HG03139 (cell line): Measurements from ENCODE around the gene ID1.
"Not testable (repeated sequence)": the region's sequence is repeated elsewhere in the genome, so short reads cannot be mapped to it uniquely, and the experiment has no call there.

Source experiments
- ATAC-seq: cut with Tn5 transposase; IDR thresholded peaks from one replicate; pipeline ENCODE4 v1.9.1; 2021; ENCODE audit not compliant: unreplicated experiment

Gene ID1

DNA sequence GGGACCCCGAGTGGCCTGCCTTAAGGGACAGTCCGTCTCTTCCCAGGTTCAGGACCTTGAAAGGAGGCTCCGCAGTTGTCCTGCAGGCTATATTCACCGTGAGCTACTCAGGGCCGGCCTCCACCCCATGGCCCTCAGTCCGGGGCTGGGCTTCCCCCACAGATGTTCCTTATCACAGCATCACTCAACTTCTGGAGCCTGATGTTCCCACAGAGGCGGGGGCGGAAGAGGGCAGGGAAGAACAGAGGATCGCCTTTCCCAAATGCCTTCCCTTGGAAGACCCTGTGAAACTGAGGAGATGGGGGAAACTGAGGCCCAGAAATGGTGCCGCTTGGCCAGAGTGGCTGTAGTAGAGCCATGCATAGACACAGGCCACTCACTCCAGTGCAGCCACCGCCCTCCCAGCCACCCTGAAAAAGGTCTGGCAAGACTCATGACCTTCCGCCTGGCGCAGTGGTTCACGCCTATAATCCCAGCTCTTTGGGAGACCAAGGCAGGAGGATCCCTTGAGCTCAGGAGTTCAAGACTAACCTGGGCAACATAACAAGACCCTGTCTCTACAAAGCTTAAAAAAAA is 28.3 kb downstream of the ID1 start:
- ATAC-seq: no peak

DNA sequence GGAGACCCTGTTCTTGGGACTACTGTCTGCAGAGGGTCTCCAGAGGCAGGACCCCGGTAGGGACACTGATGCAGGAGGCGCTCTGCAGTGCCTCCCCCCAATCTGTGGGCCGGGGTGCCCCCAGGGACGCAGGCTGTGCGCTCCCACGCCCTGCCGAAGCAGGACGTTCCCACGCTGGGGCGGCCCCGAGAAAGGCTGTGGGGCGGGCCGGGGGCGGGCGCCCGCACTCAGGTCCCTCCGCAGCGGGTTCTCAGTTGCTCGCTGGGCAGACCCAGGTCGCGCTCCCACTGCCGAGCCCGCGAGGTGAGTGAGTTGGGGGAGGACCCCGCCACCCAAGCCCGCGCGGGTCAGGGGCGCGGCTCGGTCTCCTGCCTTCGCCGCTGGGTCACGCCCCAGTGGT is 32.6 kb downstream of the ID1 start, which contains the start of gene COX4I2:
Gene COX4I2, plus strand, starts transcription at position 253 of the 400 bp plus-strand sequence. CDS start 1,106 bp downstream, outside the sequence.
- ATAC-seq: no peak

- no peak for ATAC-seq
These were observed 33.2 kb downstream of the ID1 start for GRCh38 chr20:31638317-31638716.

DNA sequence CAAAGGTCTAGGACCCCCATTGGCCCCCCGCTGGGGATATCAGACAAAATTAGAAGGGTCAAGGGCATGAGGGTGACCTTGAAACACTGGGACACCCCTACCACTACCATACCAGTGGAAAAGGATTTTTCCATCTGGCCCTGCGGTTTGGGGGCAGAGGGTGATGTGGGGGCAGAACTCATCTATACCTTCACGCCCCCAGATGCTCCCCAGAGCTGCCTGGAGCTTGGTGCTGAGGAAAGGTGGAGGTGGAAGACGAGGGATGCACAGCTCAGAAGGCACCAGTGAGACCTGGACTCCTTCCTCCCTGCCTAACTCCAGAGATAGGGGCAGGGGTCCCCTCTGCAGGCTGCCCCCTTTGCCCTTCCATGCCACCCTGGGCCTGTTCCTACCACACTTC is 33.7 kb downstream of the ID1 start:
- no peak for ATAC-seq

DNA sequence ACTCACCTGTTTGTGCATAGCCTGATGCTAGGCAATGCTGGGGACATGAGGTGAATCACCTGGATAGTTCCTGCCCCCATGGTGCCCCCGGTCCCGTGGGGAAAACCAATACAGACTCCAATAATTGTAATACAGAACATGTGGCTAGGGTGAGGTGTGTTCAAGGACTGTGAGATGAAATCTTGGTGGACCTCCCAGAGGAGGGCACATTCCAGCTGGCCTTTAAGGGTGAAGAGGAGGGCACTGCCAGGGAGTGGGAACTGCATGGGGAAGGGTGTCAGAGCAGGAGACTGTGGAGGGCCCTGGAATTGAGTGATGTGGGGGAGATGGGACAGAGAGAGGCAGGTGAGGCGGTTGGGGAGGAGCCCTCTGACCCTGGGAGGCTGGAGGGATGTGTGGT is 35.2 kb downstream of the ID1 start:
- ATAC-seq: no peak

DNA sequence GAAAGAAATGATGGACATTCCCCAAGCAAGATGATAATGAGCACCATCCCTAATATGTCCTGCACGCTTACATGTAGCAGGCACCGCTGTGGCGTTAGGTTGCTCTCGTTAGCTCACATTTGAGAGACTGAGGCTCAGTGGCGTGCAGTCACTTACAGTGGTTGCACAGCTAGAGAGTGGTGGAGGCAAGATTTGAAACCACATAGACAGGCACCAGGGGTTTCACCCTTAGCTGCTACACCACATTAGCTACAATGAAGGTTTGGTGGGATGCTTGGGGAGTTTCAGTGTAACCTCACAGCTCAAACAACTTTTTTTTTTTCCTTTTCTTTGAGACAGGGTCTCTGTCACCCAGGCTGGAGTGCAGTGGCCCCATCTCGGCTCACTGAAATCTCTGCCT is 36.3 kb downstream of the ID1 start:
- ATAC-seq: no peak

DNA sequence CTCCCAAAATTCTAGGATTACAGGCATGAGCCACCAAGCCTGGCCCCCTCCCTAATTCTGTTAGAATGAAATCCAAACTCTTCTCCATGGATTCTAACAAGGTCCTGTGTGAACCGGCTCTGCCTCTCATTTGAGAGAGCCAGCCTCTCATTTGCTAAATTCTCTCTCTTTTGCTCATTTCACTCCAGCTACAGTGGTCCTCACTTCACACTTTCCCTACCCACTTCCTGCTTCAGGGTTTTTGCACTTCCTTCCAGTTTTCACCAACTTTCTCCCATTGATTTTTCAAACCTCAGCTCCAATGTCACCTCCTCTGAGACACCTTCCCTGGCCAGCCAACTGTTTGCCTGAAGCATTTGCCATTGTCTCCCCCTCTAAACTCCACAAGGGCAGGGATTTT is 37.7 kb downstream of the ID1 start:
- no peak for ATAC-seq

DNA sequence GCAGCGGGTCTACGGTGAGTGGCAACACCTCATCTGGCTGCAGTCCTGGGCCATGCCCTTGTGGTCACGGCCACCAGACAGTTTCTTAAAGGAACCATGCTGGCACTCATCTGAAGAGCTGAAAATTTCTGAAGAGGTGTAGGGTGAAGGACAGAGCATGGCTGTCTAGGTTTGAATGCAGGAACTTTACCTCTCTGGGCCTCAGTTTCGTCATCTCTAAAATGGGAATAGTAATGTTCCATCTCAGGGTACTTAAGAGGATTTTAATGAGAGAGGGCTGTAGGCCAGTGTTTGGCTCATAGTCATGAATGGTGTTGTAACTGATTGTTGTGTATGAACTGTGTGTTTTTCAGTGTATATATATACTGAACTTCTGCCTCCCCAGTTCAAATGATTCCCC is 38.4 kb downstream of the ID1 start:
- ATAC-seq: no peak

- no peak for ATAC-seq
These were observed 39.6 kb downstream of the ID1 start for GRCh38 chr20:31644701-31645100.

DNA sequence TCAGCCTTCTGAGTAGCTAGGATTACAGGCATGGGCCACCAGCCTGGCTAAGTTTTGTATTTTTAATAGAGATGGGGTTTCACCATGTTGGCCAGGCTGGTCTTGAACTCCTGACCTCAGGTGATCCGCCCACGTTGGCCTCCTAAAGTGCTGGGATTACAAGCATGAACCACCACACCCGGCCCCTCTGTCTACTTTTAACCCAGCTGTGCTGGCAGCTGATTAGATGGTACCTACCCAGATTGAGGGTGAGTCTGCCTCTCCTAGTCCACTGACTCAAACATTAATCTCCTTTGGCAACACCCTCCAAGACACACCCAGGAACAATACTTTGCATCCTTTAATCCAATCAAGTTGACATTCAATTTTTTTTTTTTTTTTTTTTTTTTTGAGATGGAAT is 43.0 kb downstream of the ID1 start:
- not testable (repeated sequence) for ATAC-seq

- no peak for ATAC-seq
These were observed 47.9 kb downstream of the ID1 start for GRCh38 chr20:31652917-31653396.

GRCh38 chr20:31653561-31653960 is 48.5 kb downstream of the ID1 start:
- no peak for ATAC-seq

GRCh38 chr20:31654534-31654933 is 49.4 kb downstream of the ID1 start:
- ATAC-seq: no peak
